ENCODE data around the gene CSF1R.

Gene CSF1R

GRCh38 chr5:150126199-150126920 is 40.0 kb upstream of the CSF1R start (continued):
- TF ChIP-seq PRDM2 (tag by site-specific recombination; IDR thresholded peaks at IDR 0.05; ENCODE audit: borderline replicate concordance), result no peak
- TF ChIP-seq ZNF354C (tag by site-specific recombination; IDR thresholded peaks at IDR 0.05; ENCODE audit: borderline replicate concordance, low read depth), result no peak
- no peak for TF ChIP-seq OVOL3 (tag by site-specific recombination; IDR thresholded peaks at IDR 0.05)
- TF ChIP-seq PRDM10 (tag by site-specific recombination; IDR thresholded peaks at IDR 0.05), result no peak

- CTCF ChIA-PET, result interaction anchor here (0.5 to 1.5 kb wide), 2 partner anchors 147 to 291 kb away, joined by 3 read pairs; no protein-coding TSS in a partner anchor
- Histone ChIP-seq H3K27ac (ENCODE audit: extremely low read depth, low read depth, low read length) (no peak overlapping the region), H3K4me3 (ENCODE audit: low read depth, low read length) (no peak overlapping the region), H3K36me3 (ENCODE audit: control insufficient read depth in 2 of 2, insufficient read depth in 1 of 2, low read length in 2 of 2) (no peaks in the 10 kb centered on the region), H3K9me3 (ENCODE audit: control insufficient read depth, insufficient read depth, low read depth, low read length) (no peaks in the 10 kb centered on the region), H3K4me1 (ENCODE audit: control insufficient read depth, insufficient read depth, low read length) (no peaks in the 10 kb centered on the region)
- POLR2A ChIA-PET, result no interaction called here
- TF ChIP-seq ZNF488 (tag by site-specific recombination; IDR thresholded peaks at IDR 0.05), result no peak
- no peak for TF ChIP-seq ZNF16 (tag by site-specific recombination; IDR thresholded peaks at IDR 0.05; ENCODE audit: low read depth)
- TF ChIP-seq ZNF366 (tag by site-specific recombination; conservative IDR thresholded peaks at IDR 0.05), result no peak
- TF ChIP-seq GFI1B (tag by site-specific recombination; IDR thresholded peaks at IDR 0.05), result no peak
- TF ChIP-seq RBAK (tag by site-specific recombination; IDR thresholded peaks at IDR 0.05), result no peak
These were observed 39.0 kb upstream of the CSF1R start for GRCh38 chr5:150125334-150125733.

GRCh38 chr5:150124596-150124995 is 38.2 kb upstream of the CSF1R start:
- Histone ChIP-seq H3K4me1 (ENCODE audit: control insufficient read depth, insufficient read depth, low read length) (no peaks in the 10 kb centered on the region), H3K9me3 (ENCODE audit: control insufficient read depth, insufficient read depth, low read depth, low read length) (no peaks in the 10 kb centered on the region), H3K36me3 (ENCODE audit: control insufficient read depth in 2 of 2, insufficient read depth in 1 of 2, low read length in 2 of 2) (no peaks in the 10 kb centered on the region), H3K27ac (ENCODE audit: extremely low read depth, low read depth, low read length) (no peak overlapping the region), H3K4me3 (ENCODE audit: low read depth, low read length) (no peak overlapping the region)
- ChIA-PET CTCF (interaction anchor here (1.5 kb wide), 1 partner anchor 290 kb away, joined by 3 read pairs; no protein-coding TSS in a partner anchor), POLR2A (no interaction called here)
- no peak for TF ChIP-seq HIC1 (tag by site-specific recombination; IDR thresholded peaks at IDR 0.05)
- no peak for TF ChIP-seq KLF9 (tag by site-specific recombination; IDR thresholded peaks at IDR 0.05; ENCODE audit: low read depth)
- no peak for TF ChIP-seq ZNF518A (tag by site-specific recombination; conservative IDR thresholded peaks at IDR 0.05; ENCODE audit: low read depth)
- no peak for TF ChIP-seq ZNF426 (tag by site-specific recombination; IDR thresholded peaks at IDR 0.05)

Measured in HEK293 (cell line).